ENCODE data around the gene SPA17.

GRCh38 chr11:124746621-124747243 is 73.0 kb downstream of the SPA17 start:
- TF ChIP-seq CTCF (IDR thresholded peaks at IDR 0.05) (peak; percentile 15 to 60 (median 33)), POLR2A (IDR thresholded peaks at IDR 0.05) (no peak), POLR2AphosphoS5 (IDR thresholded peaks at IDR 0.05) (peak; percentile 38 to 58 (median 41))

All from breast epithelium (tissue), 3 donors.